ENCODE data around the gene ZNF568. TPM values are rescaled to one million over a fixed set of nuclear protein-coding genes. Genes with fewer than 3 reads are reported as not detected.

ZNF568 gene
- total RNA-seq, 1 experiment from 2014 or later: 6.4 TPM

GRCh38 chr19:36997152-36997842, 81.2 kb downstream of the ZNF568 start:
- Histone ChIP-seq H4K20me1 (ENCODE audit: insufficient read depth) (no peaks in the 10 kb centered on the region), H3F3A (ENCODE audit: insufficient read depth, low read depth) (no peaks in the 10 kb centered on the region), H3K4me1 (replicated peaks; ENCODE audit: insufficient read depth) (no peaks in the 10 kb centered on the region), H3K36me3 (ENCODE audit: low read depth) (no peaks in the 10 kb centered on the region), H3K79me2 (ENCODE audit: low read depth) (no peaks in the 10 kb centered on the region), H3K9me3 (ENCODE audit: insufficient read depth, low read depth) (peaks cover 7% of the 10 kb centered on the region; the same call in 1 of the 2 replicates), H3K27me3 (ENCODE audit: insufficient read depth, low read depth) (no peaks in the 10 kb centered on the region), H2AFZ (no peak overlapping the region), H3K4me2 (no peak overlapping the region), H3K27ac (no peak overlapping the region), H3K4me3 (no peak overlapping the region), H3K9me2 (ENCODE audit: insufficient read depth) (no peaks in the 10 kb centered on the region)
- DNase-seq: no peak
- intact Hi-C loops (cut with micrococcal nuclease; ENCODE audit: unreplicated experiment): no loop called here
- BruUV-seq (replicated peaks): no TSS peak
- ChIA-PET POLR2A (ENCODE audit: unreplicated experiment) (no interaction called here), CTCF (no interaction called here)
- no peak for TF ChIP-seq CTCF (conservative IDR thresholded peaks at IDR 0.05)
- no peak for TF ChIP-seq EZH2 (IDR thresholded peaks at IDR 0.05; ENCODE audit: low read depth)

- Histone ChIP-seq H3K9me2 (ENCODE audit: insufficient read depth) (no peaks in the 10 kb centered on the region), H3K27ac (no peak overlapping the region), H3K4me3 (no peak overlapping the region), H3F3A (ENCODE audit: insufficient read depth, low read depth) (no peaks in the 10 kb centered on the region), H3K36me3 (ENCODE audit: low read depth) (no peaks in the 10 kb centered on the region), H3K27me3 (ENCODE audit: insufficient read depth, low read depth) (no peaks in the 10 kb centered on the region), H3K4me2 (no peak overlapping the region), H2AFZ (no peak overlapping the region), H3K4me1 (replicated peaks; ENCODE audit: insufficient read depth) (no peaks in the 10 kb centered on the region), H3K9me3 (ENCODE audit: insufficient read depth, low read depth) (peaks cover 7% of the 10 kb centered on the region; the same call in 1 of the 2 replicates), H3K79me2 (ENCODE audit: low read depth) (no peaks in the 10 kb centered on the region), H4K20me1 (ENCODE audit: insufficient read depth) (no peaks in the 10 kb centered on the region)
- intact Hi-C loops (cut with micrococcal nuclease; ENCODE audit: unreplicated experiment): no loop called here
- ChIA-PET CTCF (no interaction called here), POLR2A (ENCODE audit: unreplicated experiment) (no interaction called here)
- TF ChIP-seq EZH2 (IDR thresholded peaks at IDR 0.05; ENCODE audit: low read depth): no peak
- no peak for TF ChIP-seq CTCF (conservative IDR thresholded peaks at IDR 0.05)
- no TSS peak for BruUV-seq (replicated peaks)
- no peak for DNase-seq
These were observed 81.7 kb downstream of the ZNF568 start for GRCh38 chr19:36997843-36998235.

GRCh38 chr19:36999313-36999712, 83.2 kb downstream of the ZNF568 start:
- no peaks in the 10 kb centered on the region for H3K79me2 ChIP-seq (ENCODE audit: low read depth)
- peaks cover 3% of the 10 kb centered on the region; the same call in 1 of the 2 replicates for H3K9me3 ChIP-seq (ENCODE audit: insufficient read depth, low read depth)
- H3K4me2 ChIP-seq: no peak overlapping the region
- H3K36me3 ChIP-seq (ENCODE audit: low read depth): no peaks in the 10 kb centered on the region
- TF ChIP-seq CTCF (conservative IDR thresholded peaks at IDR 0.05): no peak
- TF ChIP-seq EZH2 (IDR thresholded peaks at IDR 0.05; ENCODE audit: low read depth): no peak
- H3F3A ChIP-seq (ENCODE audit: insufficient read depth, low read depth): no peaks in the 10 kb centered on the region
- BruUV-seq (replicated peaks): no TSS peak
- no peaks in the 10 kb centered on the region for H3K4me1 ChIP-seq (replicated peaks; ENCODE audit: insufficient read depth)
- H4K20me1 ChIP-seq (ENCODE audit: insufficient read depth): no peaks in the 10 kb centered on the region
- no peak overlapping the region for H3K27ac ChIP-seq
- DNase-seq: no peak
- H2AFZ ChIP-seq: no peak overlapping the region
- ChIA-PET POLR2A (ENCODE audit: unreplicated experiment) (no interaction called here), CTCF (no interaction called here)
- H3K27me3 ChIP-seq (ENCODE audit: insufficient read depth, low read depth): no peaks in the 10 kb centered on the region
- no peak overlapping the region for H3K4me3 ChIP-seq
- intact Hi-C loops (cut with micrococcal nuclease; ENCODE audit: unreplicated experiment): no loop called here
- H3K9me2 ChIP-seq (ENCODE audit: insufficient read depth): no peaks in the 10 kb centered on the region

Measured in PC-9 (cell line).